GM19239 (cell line): ENCODE data around the gene ORC3.

ENCODE experiments used
- DNase-seq: peaks from one replicate; pipeline ENCODE4 v3.0.0; 2011; ENCODE audit warnings: low spot score; ENCODE audit not compliant: insufficient read length
- FAIRE-seq: peaks from 2 replicates; lab custom pipeline; 2011; peaks lifted over from hg19 to GRCh38; lab: Jason Lieb, UNC

ORC3 gene

DNA sequence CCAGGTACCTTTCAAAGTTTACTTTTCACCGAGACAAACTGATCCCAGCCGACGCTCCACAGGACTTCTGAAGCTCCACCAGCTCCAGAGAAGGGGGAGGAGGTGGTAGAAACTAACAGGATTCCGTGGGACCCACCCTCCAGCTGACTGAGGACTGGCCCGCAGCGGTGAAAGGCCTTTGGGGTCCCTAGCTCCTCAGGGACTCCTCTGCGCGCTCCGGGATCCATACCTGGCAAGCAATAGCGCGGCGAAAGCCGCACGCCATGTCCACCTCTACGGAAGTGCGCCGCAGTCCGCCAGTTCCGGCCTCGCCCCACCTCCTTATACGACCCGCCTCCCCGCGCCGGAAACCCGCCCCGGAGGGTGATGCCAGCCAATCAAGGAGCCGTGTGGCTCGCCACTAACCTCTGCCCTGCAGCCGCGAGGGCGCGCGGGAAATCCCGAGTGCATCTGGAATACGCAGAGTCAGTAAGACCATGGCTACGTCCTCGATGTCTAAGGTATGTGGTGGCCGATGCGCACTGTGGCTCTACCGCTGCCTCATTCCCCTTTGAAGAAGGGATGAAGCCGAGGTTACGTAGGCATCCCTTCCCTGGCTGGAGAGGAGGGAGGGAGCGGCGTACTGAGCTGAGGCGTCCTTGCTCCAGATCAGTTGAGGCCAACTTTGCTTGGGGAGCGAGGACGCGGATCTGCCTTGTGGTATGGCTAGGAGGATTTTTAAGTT lies at the start of gene ORC3, which contains the start of gene RARS2:
TSS of gene ORC3 (plus strand) at position 443 of the 724 bp plus-strand sequence. CDS start at position 477, 34 bp downstream.
TSS of gene RARS2 (minus strand) at position 295 of the 724 bp plus-strand sequence. CDS start at position 265, 30 bp downstream.
- peak; percentile 87 for DNase-seq
- FAIRE-seq = peak; percentile 96

- DNase-seq (no peak), FAIRE-seq (no peak)
These were observed 49.4 kb upstream of the ORC3 start for GRCh38 chr6:87540539-87540938.

DNA sequence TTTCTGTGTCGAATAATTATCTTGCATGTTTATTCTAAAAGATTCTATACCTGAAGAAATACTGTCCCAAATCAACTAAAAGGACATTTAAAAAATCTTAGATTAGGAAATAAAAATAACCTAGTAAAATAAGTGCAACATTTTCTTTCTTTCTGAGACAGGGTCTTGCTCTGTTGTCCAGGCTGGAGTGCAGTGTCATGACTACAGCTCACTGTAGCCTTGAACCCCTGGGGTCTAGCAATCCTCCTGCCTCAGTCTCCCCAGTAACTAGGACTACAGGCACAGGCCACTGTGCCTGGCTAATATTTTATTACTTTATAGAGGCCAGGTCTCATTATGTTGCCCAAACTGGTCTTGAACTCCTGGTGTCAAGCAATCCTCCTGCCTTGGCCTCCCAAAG lies 48.9 kb upstream of the ORC3 start:
- FAIRE-seq = no peak
- DNase-seq = no peak

- DNase-seq = no peak
- no peak for FAIRE-seq
These were observed 48.2 kb upstream of the ORC3 start for GRCh38 chr6:87541744-87542143.

DNA sequence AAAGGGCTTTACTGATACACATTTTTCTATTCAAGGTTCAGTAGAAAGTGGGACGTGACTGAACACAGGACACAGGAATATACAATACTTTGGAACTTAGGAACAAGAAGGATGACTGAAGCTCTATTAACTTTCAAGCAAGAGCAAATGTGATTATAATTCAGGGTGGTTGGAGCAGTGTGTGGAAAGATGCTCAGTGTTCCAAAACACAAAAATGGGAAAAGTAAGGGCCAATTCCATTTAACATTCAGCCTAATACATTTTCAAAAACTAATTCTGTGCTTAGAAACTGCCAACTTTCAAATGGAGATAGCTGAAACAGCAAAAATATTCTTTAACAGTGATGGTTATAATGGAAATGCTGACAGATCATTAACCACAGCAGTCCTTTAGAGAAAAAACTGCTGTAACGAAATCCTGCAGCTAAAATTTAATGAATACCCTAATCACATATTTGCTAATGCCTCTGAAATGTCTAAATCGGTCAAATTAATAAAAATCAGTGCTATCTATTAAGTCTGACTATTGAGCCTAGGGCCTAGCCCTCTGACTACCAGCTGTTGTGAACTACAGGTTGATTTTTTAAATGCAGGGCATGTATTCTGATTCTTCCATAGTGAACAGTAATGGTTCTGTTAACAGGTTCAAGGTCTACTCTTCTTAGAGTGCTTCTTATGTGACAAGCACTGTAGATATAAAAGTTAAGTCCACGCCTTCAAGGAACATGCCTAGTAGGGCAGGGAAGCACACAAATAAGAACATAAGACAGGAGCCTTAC lies 46.0 kb upstream of the ORC3 start:
- no peak for FAIRE-seq
- no peak for DNase-seq

GRCh38 chr6:87544474-87544735 lies 45.5 kb upstream of the ORC3 start:
- no peak for DNase-seq
- FAIRE-seq = no peak

- FAIRE-seq (no peak), DNase-seq (no peak)
These were observed 38.1 kb upstream of the ORC3 start for GRCh38 chr6:87551799-87552198.

DNA sequence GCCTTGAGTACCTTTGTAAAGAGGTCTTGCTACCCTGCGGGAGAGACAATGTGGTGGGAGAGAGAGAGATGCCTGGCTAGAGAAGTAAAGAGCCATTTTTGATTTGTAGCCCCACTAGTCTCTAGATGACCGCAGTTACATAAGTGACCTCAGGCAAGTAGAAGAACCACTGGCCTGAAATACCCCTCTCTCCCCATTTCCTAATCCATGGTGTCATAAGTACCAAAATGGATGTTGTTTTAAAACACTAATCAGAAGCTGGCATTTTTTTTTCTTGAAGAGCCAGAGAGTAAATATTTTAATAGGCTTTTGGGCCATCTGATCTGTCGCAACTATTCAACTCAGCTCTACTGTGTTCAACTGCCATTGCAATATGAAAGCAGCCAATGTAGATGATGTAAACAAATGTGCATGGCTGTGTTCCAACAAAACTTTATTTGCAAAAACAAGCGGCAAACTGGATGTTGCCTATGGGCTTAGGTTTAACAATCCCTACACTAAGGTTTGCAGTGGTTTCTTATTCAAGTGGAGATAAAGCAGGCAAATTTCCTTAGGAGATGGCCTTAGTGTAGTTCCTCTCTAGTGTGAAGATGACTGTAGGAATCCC lies 36.7 kb upstream of the ORC3 start:
- DNase-seq (no peak), FAIRE-seq (no peak)

DNA sequence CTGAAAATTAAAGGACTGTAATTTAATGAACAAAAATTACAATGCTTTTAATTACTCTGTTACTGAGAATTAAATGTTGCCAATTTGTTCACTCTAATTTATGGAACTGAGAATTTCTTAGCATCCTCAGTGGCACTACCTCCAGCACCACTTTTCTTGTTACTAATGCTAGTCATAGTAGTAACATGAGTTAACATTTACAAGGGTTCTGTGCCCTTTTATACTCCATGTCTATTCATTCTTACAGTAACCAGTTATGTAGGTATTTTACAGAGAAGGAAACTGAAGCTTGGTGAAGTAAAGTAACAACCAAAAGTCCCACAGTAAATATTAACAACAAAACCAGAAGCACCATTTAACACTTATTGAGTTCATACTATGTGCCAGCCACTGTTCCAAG lies 34.4 kb upstream of the ORC3 start:
- FAIRE-seq (no peak), DNase-seq (no peak)

DNA sequence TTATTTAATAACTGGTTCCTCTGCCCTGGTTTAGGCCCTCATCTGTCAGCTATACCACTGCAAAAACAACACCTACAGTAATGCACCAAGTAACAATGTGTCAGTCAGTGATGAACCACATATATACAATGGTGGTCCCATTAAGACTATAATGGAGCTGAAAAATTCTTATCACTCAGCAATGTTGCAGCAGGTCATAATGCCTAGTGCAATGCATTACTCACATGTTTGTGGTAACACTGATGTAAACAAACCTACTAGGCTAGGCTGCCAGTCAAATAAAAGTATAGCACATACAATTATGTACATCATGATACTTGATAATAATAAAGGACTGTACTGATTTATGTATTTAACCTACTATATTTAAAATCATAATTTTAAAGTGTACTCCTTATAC lies 31.5 kb upstream of the ORC3 start:
- DNase-seq (no peak), FAIRE-seq (no peak)

GRCh38 chr6:87561017-87561416 lies 28.9 kb upstream of the ORC3 start:
- FAIRE-seq (no peak), DNase-seq (no peak)

DNA sequence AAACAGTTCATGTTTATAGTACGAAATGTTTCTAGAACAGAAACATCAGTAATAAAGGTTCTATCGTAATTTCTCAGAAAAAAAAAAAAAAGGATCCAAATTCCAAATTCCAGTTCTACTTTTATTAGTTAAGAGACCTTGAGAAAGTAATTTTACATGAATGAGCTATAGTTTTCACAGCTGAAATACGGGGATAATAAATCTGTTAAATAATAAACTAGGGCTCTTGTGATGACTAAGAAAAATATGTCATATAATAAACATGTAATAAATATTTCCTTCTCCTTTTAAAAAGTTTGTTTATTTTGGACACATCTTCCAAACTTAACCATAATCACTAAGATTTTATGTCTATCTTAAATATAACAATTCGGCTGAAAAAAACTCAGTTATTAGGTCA lies 17.9 kb upstream of the ORC3 start:
- no peak for FAIRE-seq
- no peak for DNase-seq

- no peak for DNase-seq
- no peak for FAIRE-seq
These were observed 17.1 kb upstream of the ORC3 start for GRCh38 chr6:87572883-87573282.

DNA sequence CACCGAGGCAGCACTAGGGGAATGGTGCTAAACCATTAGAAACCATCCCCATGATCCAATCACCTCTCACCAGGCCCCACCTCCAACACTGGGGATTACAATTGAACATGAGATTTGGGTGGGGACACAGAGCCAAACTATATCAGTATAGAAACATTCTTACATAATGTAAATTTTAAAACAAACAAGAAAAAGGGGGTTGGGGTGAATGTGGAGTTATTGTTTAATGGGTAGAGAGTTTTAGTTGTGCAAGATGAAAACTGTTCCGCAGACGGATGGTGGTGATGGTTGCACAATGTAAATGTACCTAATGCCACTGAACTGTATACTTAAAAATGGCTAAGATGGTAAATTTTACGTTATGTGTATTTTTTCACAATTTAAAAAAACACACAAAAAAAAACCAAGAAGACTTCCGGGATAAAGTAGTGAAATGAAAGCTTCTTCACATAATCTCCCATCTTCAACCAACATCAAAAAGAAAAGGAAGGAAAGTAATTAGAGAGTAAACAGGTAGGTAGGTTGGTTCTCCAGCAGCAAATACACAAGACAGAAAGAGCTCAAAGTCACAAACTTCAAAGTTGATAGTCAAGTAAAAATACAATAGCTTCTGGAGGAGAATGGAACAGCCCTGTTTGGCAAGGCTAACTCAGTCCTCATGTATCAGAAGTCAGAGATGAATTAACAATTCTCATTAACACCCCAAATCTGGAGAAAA lies 16.5 kb upstream of the ORC3 start:
- peak; percentile 28 for FAIRE-seq

DNA sequence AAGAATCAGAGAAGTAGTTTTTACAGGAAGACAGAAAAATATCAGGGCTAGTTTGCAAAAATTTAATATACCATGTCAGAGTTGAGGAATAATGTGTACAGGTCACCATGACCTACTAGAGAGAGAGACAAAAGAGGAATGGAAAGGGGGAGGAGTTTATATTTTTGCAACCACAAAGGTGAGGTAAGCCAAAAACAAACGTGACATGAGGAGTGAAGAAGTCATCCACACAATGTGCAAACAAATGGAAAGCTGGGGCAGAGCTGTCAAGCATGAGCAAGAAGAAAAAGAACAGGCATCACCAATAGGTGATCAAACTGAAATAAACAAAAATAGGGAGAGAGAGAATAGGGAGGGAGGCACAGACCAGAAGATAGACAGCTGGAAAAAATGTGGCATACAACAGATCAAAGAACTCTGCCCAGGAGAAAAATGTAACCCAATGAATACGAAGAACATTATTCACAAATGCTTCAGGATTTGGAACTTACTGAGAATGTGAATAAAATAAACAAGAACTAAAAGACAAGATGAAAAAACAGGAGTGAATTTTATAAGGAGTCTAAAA lies 15.6 kb upstream of the ORC3 start:
- DNase-seq (no peak), FAIRE-seq (no peak)

More for the DNA sequence above, 16.5 kb upstream of the ORC3 start:
- DNase-seq = no peak

DNA sequence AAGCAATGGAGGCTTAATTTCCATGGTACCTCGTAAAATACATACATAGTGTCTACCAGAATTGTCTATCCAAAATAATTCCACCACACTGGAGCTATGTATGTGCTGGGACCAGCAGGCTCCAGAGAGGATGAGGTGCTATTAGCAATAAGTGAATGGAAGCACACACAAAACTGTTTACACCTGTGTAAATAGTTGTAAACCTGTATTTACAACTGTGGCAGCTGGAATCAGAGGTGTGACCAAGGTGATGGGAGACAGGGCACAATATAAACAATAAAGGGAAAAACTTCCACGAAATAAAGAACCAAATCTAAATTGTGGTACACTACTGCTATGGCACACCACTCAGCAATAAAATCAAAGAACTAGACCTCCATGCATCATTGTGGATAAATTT lies 14.5 kb upstream of the ORC3 start:
- DNase-seq (no peak), FAIRE-seq (no peak)

- FAIRE-seq = no peak
- no peak for DNase-seq
These were observed 6.1 kb upstream of the ORC3 start for GRCh38 chr6:87583822-87584221.

GRCh38 chr6:87586371-87587077 lies 3.4 kb upstream of the ORC3 start:
- DNase-seq (no peak), FAIRE-seq (no peak)

- no peak for FAIRE-seq
- no peak for DNase-seq
These were observed 1.1 kb upstream of the ORC3 start for GRCh38 chr6:87588756-87589407.
